SK-N-MC (cell line): ENCODE measurements around the gene ACP1.

ENCODE experiments used
- EZH2 ChIP-seq: fragments of 200-600 bp; sonication (generic); IDR thresholded peaks from one replicate; pipeline ENCODE4 v1.6.1; 2017; ENCODE audit warnings: antibody characterized with exemption
- FOXP2 ChIP-seq: optimal IDR thresholded peaks from 2 replicates; pipeline ENCODE3; 2011; ENCODE audit warnings: mild to moderate bottlenecking, moderate library complexity; ENCODE audit not compliant: insufficient read depth; ENCODE audit errors: extremely low read length, control extremely low read depth
- POLR2AphosphoS5 ChIP-seq: IDR thresholded peaks from 2 replicates; pipeline ENCODE4 v1.6.1; 2012; ENCODE audit warnings: mild to moderate bottlenecking, low read depth, low read length, borderline replicate concordance

DNA sequence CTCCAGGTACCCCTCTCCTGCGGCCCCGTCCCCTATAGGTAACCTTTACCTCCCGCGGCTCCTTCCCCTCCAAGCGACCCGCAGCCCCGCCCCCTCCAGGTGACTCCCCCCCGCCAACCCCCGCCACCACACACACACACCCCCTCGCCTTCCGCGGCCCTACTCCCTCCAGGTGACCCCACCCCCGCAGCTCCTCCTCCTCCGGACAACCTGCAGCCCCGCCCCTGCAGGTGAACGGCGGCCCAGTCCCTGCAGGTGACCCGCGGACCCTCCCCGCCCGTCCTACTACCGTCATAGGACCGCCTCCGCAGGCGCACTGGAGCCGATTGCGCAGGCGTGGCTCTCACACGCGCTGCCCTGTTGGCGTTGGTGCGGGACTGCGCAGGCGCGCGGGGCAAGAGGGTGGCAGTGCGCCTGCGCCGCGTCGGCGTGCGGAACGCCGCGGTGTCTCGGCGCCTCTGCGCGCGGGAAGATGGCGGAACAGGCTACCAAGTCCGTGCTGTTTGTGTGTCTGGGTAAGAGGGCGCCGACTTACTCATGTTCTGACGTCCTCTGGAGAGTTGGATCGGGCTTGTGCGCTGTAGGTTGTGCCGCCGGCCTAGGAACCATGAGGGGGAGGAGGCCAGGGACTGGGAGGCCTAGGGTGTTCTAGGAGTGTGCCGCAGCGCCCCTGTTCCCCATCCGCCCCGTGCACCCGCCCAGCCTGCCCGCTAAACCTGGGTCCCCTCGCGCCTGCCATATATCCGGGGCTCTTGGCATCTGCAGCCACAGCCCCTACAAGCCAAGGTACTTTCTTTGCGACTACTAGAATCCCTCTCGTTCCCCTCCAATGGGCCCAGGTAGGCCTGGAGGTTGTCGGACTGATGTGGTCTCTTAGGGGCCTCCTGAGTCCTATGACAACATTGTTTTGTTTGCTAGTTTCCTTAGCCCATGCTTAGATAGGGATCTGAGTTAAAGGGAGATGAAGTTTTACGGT, at the start of gene ACP1:
- peak; percentile 93 for TF ChIP-seq POLR2AphosphoS5
- no peak for TF ChIP-seq EZH2
- no peak for TF ChIP-seq FOXP2
